Caco-2 (cell line): ENCODE measurements around the gene PI4K2A. TPM values are rescaled to one million over a fixed set of nuclear protein-coding genes. Genes with fewer than 3 reads are reported as not detected.

Experiments used
- BruUV-seq: library from RNA; stranded (reverse); fragments of 400-500 nt; replicated peaks from 2 replicates; lab custom pipeline; 2021; lab: Mats Ljungman, UMichigan
- CTCF ChIA-PET: fragments of 300-600 bp; sonication (Branson Sonifier 250); formaldehyde crosslinking; loops from one replicate; lab custom pipeline; 2022; ENCODE audit warnings: antibody characterized with exemption; lab: Charles Lee
- POLR2A ChIA-PET: fragments of 300-600 bp; sonication (Branson Sonifier 250); formaldehyde crosslinking; loops from one replicate; lab custom pipeline; 2022; ENCODE audit warnings: antibody characterized with exemption; lab: Charles Lee
- DNase-seq, 2 experiments: peaks; one replicate each; pipeline versions ENCODE4 v3.0.0 to v3.0.0-alpha.2; 2020 to 2022
- H3K27me3 ChIP-seq: replicated peaks from 2 replicates; pipeline ENCODE4 v1.6.0; 2011; ENCODE audit warnings: low read length; ENCODE audit not compliant: control insufficient read depth, insufficient read depth
- H3K36me3 ChIP-seq: 2 replicates; pipeline ENCODE4 v1.5.1; 2011; ENCODE audit warnings: low read length; ENCODE audit not compliant: control insufficient read depth, insufficient read depth
- H3K4me1 ChIP-seq: fragments of 250-450 bp; sonication (Bioruptor Pico); 2 replicates; pipeline ENCODE4 v1.5.1; 2020; ENCODE audit warnings: mild to moderate bottlenecking
- H3K4me3 ChIP-seq: 2 replicates; pipeline ENCODE4 v1.5.1; 2011; ENCODE audit warnings: low read depth, mild to moderate bottlenecking, control low read depth, low read length
- H3K9me3 ChIP-seq: fragments of 250-450 bp; sonication (Bioruptor Pico); 2 replicates; pipeline ENCODE4 v1.5.1; 2020; ENCODE audit warnings: mild to moderate bottlenecking, moderate library complexity
- H3K27ac Mint-ChIP-seq: one replicate; pipeline ENCODE4 v1.8.0; 2022; ENCODE audit warnings: mixed read lengths; ENCODE audit not compliant: unreplicated experiment
- H3K27me3 Mint-ChIP-seq: one replicate; pipeline ENCODE4 v1.8.0; 2022; ENCODE audit warnings: mixed read lengths; ENCODE audit not compliant: insufficient read depth, unreplicated experiment
- H3K36me3 Mint-ChIP-seq: one replicate; pipeline ENCODE4 v1.8.0; 2022; ENCODE audit warnings: mild to moderate bottlenecking, mixed read lengths; ENCODE audit not compliant: insufficient read depth, unreplicated experiment
- H3K4me1 Mint-ChIP-seq: one replicate; pipeline ENCODE4 v1.8.0; 2022; ENCODE audit warnings: low read depth, mixed read lengths; ENCODE audit not compliant: unreplicated experiment
- H3K4me3 Mint-ChIP-seq: one replicate; pipeline ENCODE4 v1.8.0; 2022; ENCODE audit warnings: mild to moderate bottlenecking, moderate library complexity, mixed read lengths; ENCODE audit not compliant: unreplicated experiment
- H3K9me3 Mint-ChIP-seq: one replicate; pipeline ENCODE4 v1.8.0; 2022; ENCODE audit warnings: mixed read lengths; ENCODE audit not compliant: unreplicated experiment
- CTCF ChIP-seq, 2 experiments: fragments of 200-600 bp in 1 of 2; IDR thresholded peaks; 1 replicate in 1 of 2; 2 replicates in 1 of 2; pipeline versions ENCODE4 v1.5.1 to v1.8.0; 2011 to 2022; ENCODE audit warnings: antibody characterized with exemption in 1 of 2, control low read depth in 1 of 2, inconsistent platforms in 1 of 2, low read depth in 1 of 2, low read length in 1 of 2, mild to moderate bottlenecking in 1 of 2, moderate library complexity in 1 of 2; ENCODE audit not compliant: insufficient read depth in 1 of 2, severe bottlenecking in 1 of 2, unreplicated experiment in 1 of 2
- intact Hi-C: fragments of 100-400 bp; cut with micrococcal nuclease; formaldehyde crosslinking; loops from one replicate; pipeline ENCODE4 v1.10.0; 2022; ENCODE audit not compliant: unreplicated experiment
- total RNA-seq: library from RNA; stranded (reverse); gene quantifications from 2 replicates; pipeline ENCODE4 v1.2.3, GENCODE V29; 2022

The PI4K2A gene
- total RNA-seq, 1 experiment from 2014 or later, result 27.3 TPM

DNA sequence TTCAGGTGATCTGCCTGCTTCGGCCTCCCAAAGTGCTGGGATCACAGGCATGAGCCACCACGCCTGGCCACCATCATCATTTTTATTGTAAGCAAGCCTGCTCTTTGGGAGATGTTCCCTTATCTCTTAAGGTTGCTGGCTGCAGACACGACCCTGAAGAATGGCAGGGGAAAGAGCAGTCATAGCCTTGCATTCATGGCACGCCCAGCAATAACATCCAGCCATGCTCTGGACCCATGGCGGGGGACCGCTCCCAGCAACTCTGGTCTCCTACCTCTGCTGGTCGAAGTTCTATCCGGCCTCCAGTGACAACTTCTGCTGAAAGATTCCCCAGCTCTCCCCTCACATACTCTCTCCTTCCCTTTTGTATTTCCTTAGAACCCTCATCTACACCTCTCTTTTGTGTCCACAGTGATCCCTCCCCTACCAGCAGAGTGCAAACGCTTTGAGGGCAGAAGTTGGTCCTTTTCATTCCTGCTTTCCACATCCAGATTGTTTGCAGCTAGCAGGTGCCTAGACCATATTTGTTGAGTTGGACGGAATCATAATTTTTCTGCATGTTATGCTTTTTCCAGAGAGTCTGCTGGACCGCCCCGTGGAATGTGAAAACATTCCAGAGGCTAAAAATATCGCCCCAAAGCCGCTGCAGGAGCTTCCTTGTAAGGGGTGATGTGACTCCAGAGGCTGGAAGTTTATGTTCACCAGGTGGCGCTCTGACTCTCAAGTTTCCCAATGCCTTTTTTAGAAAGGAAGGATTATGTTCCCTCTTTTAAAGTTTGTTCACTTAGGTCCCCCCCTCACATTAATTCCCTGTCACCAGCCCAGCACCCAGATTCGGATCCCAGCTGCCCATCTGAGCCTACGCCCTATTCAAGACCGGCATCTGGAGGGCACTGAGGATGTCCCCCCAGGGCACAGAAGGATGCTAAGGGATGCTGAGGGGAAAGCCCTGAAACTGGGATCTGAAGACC lies 68.8 kb downstream of the PI4K2A start:
- Mint-ChIP-seq H3K27ac (peak overlapping the region; percentile 44), H3K27me3 (no peaks in the 10 kb centered on the region), H3K36me3 (peaks cover 10% of the 10 kb centered on the region), H3K9me3 (no peaks in the 10 kb centered on the region), H3K4me1 (peaks cover 18% of the 10 kb centered on the region), H3K4me3 (peak overlapping the region; percentile 21)
- H3K4me3 ChIP-seq, result no peak overlapping the region
- no peaks in the 10 kb centered on the region for H3K9me3 ChIP-seq
- TF ChIP-seq CTCF (IDR thresholded peaks at IDR 0.05; ENCODE audit: insufficient read depth in 1 of 2, low read depth in 1 of 2, low read length in 1 of 2, severe bottlenecking in 1 of 2, unreplicated experiment in 1 of 2), result peak; percentile 68 to 86
- H3K36me3 ChIP-seq, result no peaks in the 10 kb centered on the region
- no peaks in the 10 kb centered on the region for H3K27me3 ChIP-seq
- intact Hi-C loops, result loop anchor here (1.0 kb wide), 1 partner anchor 22 kb away; no protein-coding TSS in a partner anchor
- H3K4me1 ChIP-seq, result peaks cover 17% of the 10 kb centered on the region; the same call in 1 of the 2 replicates
- peak; percentile 70 to 75 for DNase-seq
- ChIA-PET POLR2A (interaction anchor here (1.6 kb wide), 1 partner anchor 22 kb away, joined by 13 read pairs; the partner anchor contains the start of gene AVPI1), CTCF (interaction anchor here (0.5 to 1.8 kb wide), 13 partner anchors 8 to 79 kb away, joined by 3 to 13 read pairs (median 5); partner anchors contain the start of genes AVPI1 and ZFYVE27)
- no TSS peak for BruUV-seq

DNA sequence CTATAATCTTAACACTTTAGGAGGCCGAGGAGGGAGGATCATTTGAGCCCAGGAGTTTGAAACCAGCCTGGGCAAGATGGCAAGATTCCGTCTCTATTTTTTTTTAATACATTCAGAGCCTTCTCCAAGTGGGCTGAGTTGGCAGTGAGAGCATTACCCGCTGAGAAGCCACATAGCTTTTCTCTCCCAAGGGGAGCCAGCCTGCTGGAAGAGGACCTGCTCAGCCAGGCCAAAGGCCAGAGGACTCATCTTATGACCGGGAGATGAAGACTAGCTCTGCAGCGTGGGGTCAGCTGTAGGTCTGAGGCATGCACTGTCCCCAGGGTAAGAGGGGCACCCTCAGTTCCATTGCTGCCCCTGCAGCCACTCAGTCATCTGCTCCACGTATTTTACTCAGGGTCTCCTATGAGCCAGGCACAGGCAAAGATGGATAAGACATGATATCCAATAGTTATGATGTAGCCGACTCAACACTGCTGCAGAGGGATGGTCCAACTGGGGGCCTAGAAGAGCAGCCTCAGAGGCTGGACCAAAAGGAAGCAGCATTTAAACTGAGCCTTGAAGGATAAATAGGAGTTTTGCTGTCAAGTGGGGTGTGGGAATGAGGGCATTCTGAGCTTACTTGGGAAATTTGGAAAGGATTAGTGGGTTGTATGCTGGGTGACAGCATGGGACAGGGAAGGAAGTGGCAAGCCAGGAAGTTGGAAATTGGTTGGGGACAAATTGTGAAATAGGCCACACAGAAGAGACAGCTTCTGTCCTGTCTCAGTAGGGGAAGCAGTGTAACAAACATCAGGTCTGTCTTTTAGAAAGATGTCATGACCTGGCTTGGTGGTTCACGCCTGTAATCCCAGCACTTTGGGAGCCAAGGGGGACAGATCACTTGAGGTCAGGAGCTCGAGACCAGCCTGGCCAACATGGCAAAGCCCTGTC lies 71.4 kb downstream of the PI4K2A start:
- Histone ChIP-seq H3K9me3 (no peaks in the 10 kb centered on the region), H3K4me3 (no peak overlapping the region), H3K27me3 (no peaks in the 10 kb centered on the region), H3K36me3 (no peaks in the 10 kb centered on the region), H3K4me1 (peaks cover 24% of the 10 kb centered on the region)
- intact Hi-C loops, result no loop called here
- Mint-ChIP-seq H3K27me3 (no peaks in the 10 kb centered on the region), H3K36me3 (peaks cover 17% of the 10 kb centered on the region), H3K9me3 (no peaks in the 10 kb centered on the region), H3K4me3 (peak overlapping the region; percentile 56), H3K4me1 (peaks cover 18% of the 10 kb centered on the region), H3K27ac (no peak overlapping the region)
- POLR2A ChIA-PET, result interaction anchor here (1.1 to 1.4 kb wide), 2 partner anchors 15 to 25 kb away, joined by 3 read pairs; partner anchors contain the start of gene AVPI1
- CTCF ChIA-PET, result interaction anchor here (1.5 kb wide), 1 partner anchor 25 kb away, joined by 3 read pairs; the partner anchor contains the start of gene AVPI1
- no peak for TF ChIP-seq CTCF (IDR thresholded peaks at IDR 0.05; ENCODE audit: insufficient read depth in 1 of 2, low read depth in 1 of 2, low read length in 1 of 2, severe bottlenecking in 1 of 2, unreplicated experiment in 1 of 2)
- no peak for DNase-seq
- BruUV-seq, result no TSS peak
